NCI-H526 treated with DMSO at 0.1 percent for 48 hours (cell line): Measurements from ENCODE around the gene USP28.
A peak's percentile ranks its signal among the peaks of the same experiment; 100 is the strongest.
"Not testable (repeated sequence)": the region's sequence is repeated elsewhere in the genome, so short reads cannot be mapped to it uniquely, and the experiment has no call there.

ENCODE experiments used
- DNase-seq: peaks from one replicate; lab custom pipeline; 2025; lab: John Stamatoyannopoulos, UW

Gene USP28

DNA sequence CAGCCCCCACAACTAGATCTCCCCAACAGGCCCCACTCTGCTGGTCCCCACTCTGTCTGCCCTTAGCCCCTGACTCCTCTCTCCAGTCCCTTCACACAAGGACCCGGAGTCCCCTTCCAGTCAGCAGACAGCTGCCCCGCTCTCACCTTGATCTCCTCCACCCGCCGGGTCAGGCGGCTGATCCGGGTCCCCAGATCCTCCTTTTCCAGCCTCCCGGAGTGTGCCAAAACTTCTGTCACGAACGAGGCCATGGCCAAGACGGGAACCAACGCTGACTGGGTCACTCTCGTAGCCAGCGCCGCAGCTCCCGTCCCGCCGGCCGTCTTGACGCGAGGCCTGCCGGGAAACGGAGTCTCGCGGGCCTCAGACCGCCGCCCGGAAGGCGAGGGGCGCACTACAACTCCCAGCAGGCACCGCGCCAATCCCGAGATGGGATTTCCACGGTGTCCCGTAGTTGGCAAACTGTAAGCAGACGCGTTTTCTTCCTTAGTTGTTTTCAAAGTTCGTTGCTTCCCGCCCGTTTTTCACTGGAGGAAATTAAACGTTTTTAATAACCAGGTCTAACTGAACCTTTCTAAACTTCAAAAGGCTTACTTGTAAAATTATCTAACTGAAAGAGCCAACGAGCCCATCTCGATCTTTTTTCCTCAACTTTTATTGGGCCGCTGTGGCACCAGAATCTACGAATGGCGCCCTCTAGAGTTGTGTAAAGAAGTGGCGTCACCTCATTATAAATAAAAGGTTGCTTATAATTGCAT is 101.8 kb downstream of the USP28 start, which contains the start of gene ZW10:
Gene ZW10, minus strand, starts transcription at position 277 of the 758 bp plus-strand sequence. Its CDS starts 26 bp downstream, at position 251.
- peak; percentile 100 for DNase-seq

DNA sequence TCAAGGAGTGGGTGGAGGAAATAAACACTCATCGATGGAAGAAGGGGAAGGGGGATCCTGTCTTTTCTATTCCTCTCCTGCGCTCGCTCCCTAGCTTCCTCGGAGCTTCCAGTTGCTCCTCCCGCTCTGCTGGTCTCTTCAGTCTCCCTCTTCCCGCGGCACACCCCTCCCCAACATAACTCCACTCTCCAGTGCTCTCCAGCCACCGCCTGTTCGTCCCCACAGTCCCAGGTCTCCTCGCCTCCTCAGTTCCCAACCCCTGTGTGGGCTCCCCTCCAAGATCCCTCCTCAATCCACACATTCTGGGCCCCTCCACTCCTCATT is 102.3 kb downstream of the USP28 start:
- peak; percentile 70 for DNase-seq

DNA sequence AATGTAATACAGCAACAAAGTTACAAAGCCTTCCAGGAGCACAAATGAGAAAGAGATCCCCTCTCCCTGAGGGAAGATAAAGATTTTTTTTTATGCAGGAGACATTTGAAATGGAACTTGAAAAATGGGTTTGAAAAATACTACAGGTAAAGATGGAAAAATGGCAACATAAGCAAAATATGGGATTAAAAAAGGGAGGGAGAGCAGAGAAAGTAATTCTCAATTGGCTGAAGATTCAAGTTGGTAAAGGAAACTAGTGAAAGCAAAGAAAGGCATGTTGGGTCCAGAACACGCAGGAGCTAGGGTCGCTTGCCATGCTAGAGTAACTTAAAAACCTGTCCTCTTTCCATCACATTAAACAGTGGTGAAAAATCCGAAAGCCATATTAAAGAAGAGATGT is 103.4 kb downstream of the USP28 start:
- DNase-seq: no peak

DNA sequence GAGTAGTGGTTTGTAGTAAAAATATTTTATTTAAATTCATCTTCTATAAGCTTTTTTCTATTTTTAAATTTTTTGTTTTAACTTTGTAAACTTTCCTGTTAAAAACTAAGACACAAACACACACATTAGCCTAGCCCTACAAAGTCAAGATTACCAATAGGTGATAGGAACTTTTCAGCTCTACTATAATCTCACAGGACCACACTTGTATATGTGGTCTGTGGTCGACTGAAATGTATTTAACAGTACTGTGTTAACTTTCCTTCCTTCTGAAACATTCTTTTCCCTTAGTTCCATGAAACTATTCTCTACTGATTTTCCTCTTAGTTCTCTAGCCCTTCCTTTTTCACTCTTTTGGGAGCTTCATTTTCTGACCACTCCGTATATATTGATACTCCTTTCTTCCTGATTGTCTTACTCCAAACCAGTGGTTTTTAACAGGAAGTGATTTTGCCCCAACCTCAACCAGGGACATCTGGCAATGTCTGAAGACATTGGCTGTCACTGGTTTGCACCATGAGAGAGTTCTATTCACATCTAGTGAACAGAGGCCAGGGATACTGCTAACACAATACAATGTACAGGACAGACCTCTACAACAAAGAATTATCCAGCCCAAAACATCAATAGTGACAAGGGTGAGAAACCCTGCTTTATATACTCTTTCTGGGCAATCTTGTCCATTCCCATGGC is 110.7 kb downstream of the USP28 start:
- no peak for DNase-seq

- not testable (repeated sequence) for DNase-seq
Observed at GRCh38 chr11:113763040-113763439, 112.3 kb downstream of the USP28 start.

DNA sequence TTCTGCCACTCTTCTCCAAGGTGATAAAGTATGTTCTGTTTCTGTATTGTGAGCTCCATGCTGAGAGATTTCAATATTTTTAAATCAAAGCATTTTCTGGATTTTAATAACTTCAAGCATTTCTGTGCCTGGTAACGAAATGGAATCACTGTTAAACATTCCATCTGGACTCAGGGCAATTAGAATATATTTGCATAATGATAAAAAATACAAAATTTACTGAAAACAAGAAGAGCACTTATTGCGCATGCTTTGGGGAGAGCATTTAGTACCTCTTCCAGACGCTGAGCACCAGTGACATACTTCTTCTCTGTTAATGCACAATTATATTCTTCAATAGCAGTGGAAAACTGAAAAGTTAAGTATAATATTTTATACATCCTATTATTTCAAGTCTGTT is 115.1 kb downstream of the USP28 start:
- no peak for DNase-seq

DNA sequence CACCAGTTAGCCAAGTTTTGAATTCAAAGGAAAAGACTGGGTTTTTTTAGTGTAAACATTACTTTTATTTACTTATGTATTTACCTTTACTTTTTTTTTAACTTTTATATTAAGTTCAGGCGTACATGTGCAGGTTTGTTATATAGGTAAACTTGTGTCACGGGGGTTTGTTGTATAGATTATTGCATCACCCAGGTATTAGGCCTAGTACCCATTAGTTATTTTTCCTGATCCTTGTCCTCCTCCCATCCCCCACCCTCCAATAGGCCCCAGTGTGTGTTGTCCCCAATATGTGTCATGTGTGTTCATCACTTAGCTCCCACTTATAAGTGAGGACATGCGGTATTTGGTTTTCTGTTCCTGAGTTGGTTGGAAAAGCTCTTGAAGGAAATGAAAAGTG is 122.4 kb downstream of the USP28 start:
- DNase-seq: no peak
